Mesothelial cell of epicardium (in vitro differentiated cells): Measurements from ENCODE around the gene COMT. TPM values are rescaled to one million over a fixed set of nuclear protein-coding genes. Genes with fewer than 3 reads are reported as not detected.

Experiments used
- DNase-seq, 2 experiments: peaks; one replicate each; pipeline ENCODE4 v3.0.0; 2021; ENCODE audit warnings: low spot score in 2 of 2; ENCODE audit not compliant: unreplicated experiment in 2 of 2
- H3K27ac Mint-ChIP-seq: 2 replicates; pipeline ENCODE4 v1.8.0; 2021; ENCODE audit warnings: mixed read lengths
- H3K27me3 Mint-ChIP-seq: 2 replicates; pipeline ENCODE4 v1.8.0; 2021; ENCODE audit warnings: low read depth, mixed read lengths
- H3K36me3 Mint-ChIP-seq: 2 replicates; pipeline ENCODE4 v1.8.0; 2021; ENCODE audit warnings: mixed read lengths
- H3K4me1 Mint-ChIP-seq: 2 replicates; pipeline ENCODE4 v1.8.0; 2021; ENCODE audit warnings: mixed read lengths
- H3K4me3 Mint-ChIP-seq: 2 replicates; pipeline ENCODE4 v1.8.0; 2021; ENCODE audit warnings: mild to moderate bottlenecking, moderate library complexity, mixed read lengths
- H3K9me3 Mint-ChIP-seq: 2 replicates; pipeline ENCODE4 v1.8.0; 2021; ENCODE audit warnings: mixed read lengths
- CTCF ChIP-seq: fragments of 200-600 bp; sonication (generic); IDR thresholded peaks from one replicate; pipeline ENCODE4 v1.5.0; 2021; ENCODE audit warnings: antibody characterized with exemption; ENCODE audit not compliant: unreplicated experiment
- total RNA-seq: library from RNA; stranded (reverse); gene quantifications from 3 replicates; pipeline ENCODE4 v1.2.1, GENCODE V29; 2021

Gene COMT
- total RNA-seq, 1 donor from 2014 or later = 93.5 TPM

- no peak for DNase-seq
- TF ChIP-seq CTCF = no peak
Measured at GRCh38 chr22:20009582-20010306, 68.2 kb downstream of the COMT start.

GRCh38 chr22:20010307-20011122 lies 68.9 kb downstream of the COMT start:
- H3K4me3 Mint-ChIP-seq = no peak overlapping the region
- no peaks in the 10 kb centered on the region for H3K36me3 Mint-ChIP-seq
- H3K9me3 Mint-ChIP-seq = peaks cover 3% of the 10 kb centered on the region
- no peak for DNase-seq
- no peaks in the 10 kb centered on the region for H3K4me1 Mint-ChIP-seq
- H3K27me3 Mint-ChIP-seq = peaks cover 19% of the 10 kb centered on the region
- TF ChIP-seq CTCF = no peak
- H3K27ac Mint-ChIP-seq = no peak overlapping the region

More at GRCh38 chr22:20009582-20010306, 68.2 kb downstream of the COMT start:
- Mint-ChIP-seq H3K9me3 (peaks cover 8% of the 10 kb centered on the region), H3K27me3 (peaks cover 12% of the 10 kb centered on the region), H3K4me3 (no peak overlapping the region), H3K36me3 (no peaks in the 10 kb centered on the region), H3K27ac (no peak overlapping the region), H3K4me1 (no peaks in the 10 kb centered on the region)

GRCh38 chr22:20011123-20011992 lies 69.8 kb downstream of the COMT start:
- no peaks in the 10 kb centered on the region for H3K9me3 Mint-ChIP-seq
- no peak overlapping the region for H3K27ac Mint-ChIP-seq
- peaks cover 21% of the 10 kb centered on the region for H3K27me3 Mint-ChIP-seq

GRCh38 chr22:20011993-20012740 lies 70.6 kb downstream of the COMT start:
- no peak overlapping the region for H3K27ac Mint-ChIP-seq
- peaks cover 26% of the 10 kb centered on the region for H3K27me3 Mint-ChIP-seq
- no peak for TF ChIP-seq CTCF
- H3K36me3 Mint-ChIP-seq = no peaks in the 10 kb centered on the region
- H3K4me1 Mint-ChIP-seq = no peaks in the 10 kb centered on the region
- H3K9me3 Mint-ChIP-seq = no peaks in the 10 kb centered on the region
- H3K4me3 Mint-ChIP-seq = no peak overlapping the region
- DNase-seq = no peak

More at GRCh38 chr22:20011123-20011992, 69.8 kb downstream of the COMT start:
- no peak overlapping the region for H3K4me3 Mint-ChIP-seq
- no peak for DNase-seq
- H3K4me1 Mint-ChIP-seq = no peaks in the 10 kb centered on the region
- TF ChIP-seq CTCF = no peak
- no peaks in the 10 kb centered on the region for H3K36me3 Mint-ChIP-seq
